ENCODE measurements around the gene IL3RA. TPM values are rescaled to one million over a fixed set of nuclear protein-coding genes. Genes with fewer than 3 reads are reported as not detected.
"Not testable (repeated sequence)": the region's sequence is repeated elsewhere in the genome, so short reads cannot be mapped to it uniquely, and the experiment has no call there.

IL3RA gene
- total RNA-seq, 2 experiments from 2014 or later: not detected

DNA sequence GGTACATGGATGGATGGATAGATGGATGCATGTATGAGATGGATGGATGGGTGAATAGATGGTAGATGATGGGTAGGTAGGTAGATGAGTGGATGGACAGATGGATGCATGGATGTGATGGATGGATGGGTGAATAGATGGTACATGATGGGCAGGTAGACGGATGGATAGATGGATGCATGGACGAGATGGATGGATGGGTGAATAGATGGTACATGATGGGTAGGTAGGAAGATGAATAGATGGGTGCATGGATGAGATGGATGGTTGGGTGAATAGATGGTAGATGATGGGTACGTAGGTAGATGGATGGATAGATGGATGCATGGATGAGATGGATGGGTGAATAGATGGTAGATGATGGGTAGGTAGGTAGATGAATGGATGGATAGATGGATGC lies 67.3 kb downstream of the IL3RA start:
- BruUV-seq (replicated peaks); H3K27ac ChIP-seq (ENCODE audit: low read depth, low read length, poor library complexity, severe bottlenecking): not testable (repeated sequence)

DNA sequence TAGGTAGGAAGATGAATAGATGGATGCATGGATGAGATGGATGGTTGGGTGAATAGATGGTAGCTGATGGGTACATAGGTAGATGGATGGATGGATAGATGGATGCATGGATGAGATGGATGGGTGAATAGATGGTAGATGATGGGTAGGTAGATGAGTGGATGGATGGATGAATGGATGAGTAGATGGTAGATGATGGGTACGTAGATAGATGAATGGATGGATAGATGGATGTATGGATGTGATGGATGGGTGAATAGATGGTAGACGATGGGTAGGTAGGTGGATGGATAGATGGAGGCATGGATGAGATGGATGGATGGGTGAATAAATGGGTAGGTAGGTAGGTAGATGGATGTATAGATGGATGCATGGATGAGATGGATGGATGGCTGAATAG lies 69.2 kb downstream of the IL3RA start:
- POLR2A ChIA-PET; CTCF ChIA-PET (ENCODE audit: unreplicated experiment); H3K9me2 ChIP-seq (ENCODE audit: insufficient read depth, low read length); H3K4me2 ChIP-seq (ENCODE audit: low read length); H3K4me1 ChIP-seq (ENCODE audit: insufficient read depth, low read length, poor library complexity, severe bottlenecking); H3K4me3 ChIP-seq (ENCODE audit: low read depth, low read length, poor library complexity, severe bottlenecking); H4K20me1 ChIP-seq (ENCODE audit: insufficient read depth, low read length); DNase-seq (ENCODE audit: low spot score); intact Hi-C loops (cut with micrococcal nuclease; ENCODE audit: unreplicated experiment); H3K79me2 ChIP-seq (ENCODE audit: insufficient read depth, low read depth, low read length); H3K27ac ChIP-seq (ENCODE audit: low read depth, low read length, poor library complexity, severe bottlenecking); H2AFZ ChIP-seq (ENCODE audit: low read length); H3K9me3 ChIP-seq (ENCODE audit: low read length): not testable (repeated sequence)
- H3K36me3 ChIP-seq (ENCODE audit: insufficient read depth, low read length): peaks cover 73% of the 10 kb centered on the region
- TSS peak; percentile 45 for BruUV-seq (replicated peaks)

More for the DNA sequence above, 67.3 kb downstream of the IL3RA start:
- POLR2A ChIA-PET; H3K9me3 ChIP-seq (ENCODE audit: low read length); H4K20me1 ChIP-seq (ENCODE audit: insufficient read depth, low read length); intact Hi-C loops (cut with micrococcal nuclease; ENCODE audit: unreplicated experiment); H3K4me2 ChIP-seq (ENCODE audit: low read length); H2AFZ ChIP-seq (ENCODE audit: low read length); DNase-seq (ENCODE audit: low spot score); H3K4me3 ChIP-seq (ENCODE audit: low read depth, low read length, poor library complexity, severe bottlenecking); CTCF ChIA-PET (ENCODE audit: unreplicated experiment); H3K4me1 ChIP-seq (ENCODE audit: insufficient read depth, low read length, poor library complexity, severe bottlenecking); H3K9me2 ChIP-seq (ENCODE audit: insufficient read depth, low read length); H3K79me2 ChIP-seq (ENCODE audit: insufficient read depth, low read depth, low read length): not testable (repeated sequence)
- H3K36me3 ChIP-seq (ENCODE audit: insufficient read depth, low read length): peaks cover 88% of the 10 kb centered on the region

DNA sequence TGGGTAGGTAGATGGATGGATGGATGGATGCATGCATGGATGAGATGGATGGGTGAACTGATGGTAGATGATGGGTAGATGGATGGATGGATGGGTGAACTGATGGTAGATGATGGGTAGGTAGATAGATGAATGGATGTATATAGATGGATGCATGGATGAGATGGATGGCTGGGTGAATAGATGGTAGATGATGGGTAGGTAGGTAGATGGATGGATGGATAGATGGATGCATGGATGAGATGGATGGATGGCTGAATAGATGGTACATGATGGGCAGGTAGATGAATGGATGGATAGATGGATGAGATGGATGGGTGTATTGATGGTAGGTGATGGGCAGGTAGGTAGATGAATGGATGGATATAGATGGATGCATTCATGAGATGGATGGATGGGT lies 70.5 kb downstream of the IL3RA start:
- no peak for DNase-seq (ENCODE audit: low spot score)
- no peaks in the 10 kb centered on the region for H3K9me3 ChIP-seq (ENCODE audit: low read length)
- POLR2A ChIA-PET: no interaction called here
- TF ChIP-seq, protein P1, sequence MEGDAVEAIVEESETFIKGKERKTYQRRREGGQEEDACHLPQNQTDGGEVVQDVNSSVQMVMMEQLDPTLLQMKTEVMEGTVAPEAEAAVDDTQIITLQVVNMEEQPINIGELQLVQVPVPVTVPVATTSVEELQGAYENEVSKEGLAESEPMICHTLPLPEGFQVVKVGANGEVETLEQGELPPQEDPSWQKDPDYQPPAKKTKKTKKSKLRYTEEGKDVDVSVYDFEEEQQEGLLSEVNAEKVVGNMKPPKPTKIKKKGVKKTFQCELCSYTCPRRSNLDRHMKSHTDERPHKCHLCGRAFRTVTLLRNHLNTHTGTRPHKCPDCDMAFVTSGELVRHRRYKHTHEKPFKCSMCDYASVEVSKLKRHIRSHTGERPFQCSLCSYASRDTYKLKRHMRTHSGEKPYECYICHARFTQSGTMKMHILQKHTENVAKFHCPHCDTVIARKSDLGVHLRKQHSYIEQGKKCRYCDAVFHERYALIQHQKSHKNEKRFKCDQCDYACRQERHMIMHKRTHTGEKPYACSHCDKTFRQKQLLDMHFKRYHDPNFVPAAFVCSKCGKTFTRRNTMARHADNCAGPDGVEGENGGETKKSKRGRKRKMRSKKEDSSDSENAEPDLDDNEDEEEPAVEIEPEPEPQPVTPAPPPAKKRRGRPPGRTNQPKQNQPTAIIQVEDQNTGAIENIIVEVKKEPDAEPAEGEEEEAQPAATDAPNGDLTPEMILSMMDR (conservative IDR thresholded peaks at IDR 0.05; ENCODE audit: low read length): no peak
- TF ChIP-seq EZH2phosphoT487 (IDR thresholded peaks at IDR 0.05; ENCODE audit: borderline replicate concordance, low read depth, low read length): no peak
- no peak overlapping the region for H3K4me2 ChIP-seq (ENCODE audit: low read length)
- CTCF ChIA-PET (ENCODE audit: unreplicated experiment): no interaction called here
- no peak overlapping the region for H3K27ac ChIP-seq (ENCODE audit: low read depth, low read length, poor library complexity, severe bottlenecking)
- no peaks in the 10 kb centered on the region for H3K79me2 ChIP-seq (ENCODE audit: insufficient read depth, low read depth, low read length)
- no peaks in the 10 kb centered on the region for H3K9me2 ChIP-seq (ENCODE audit: insufficient read depth, low read length)
- no TSS peak for BruUV-seq (replicated peaks)
- no peaks in the 10 kb centered on the region for H4K20me1 ChIP-seq (ENCODE audit: insufficient read depth, low read length)
- intact Hi-C loops (cut with micrococcal nuclease; ENCODE audit: unreplicated experiment): no loop called here
- no peak overlapping the region for H2AFZ ChIP-seq (ENCODE audit: low read length)
- H3K4me3 ChIP-seq (ENCODE audit: low read depth, low read length, poor library complexity, severe bottlenecking): no peak overlapping the region
- peaks cover 72% of the 10 kb centered on the region for H3K36me3 ChIP-seq (ENCODE audit: insufficient read depth, low read length)
- H3K4me1 ChIP-seq (ENCODE audit: insufficient read depth, low read length, poor library complexity, severe bottlenecking): no peaks in the 10 kb centered on the region

DNA sequence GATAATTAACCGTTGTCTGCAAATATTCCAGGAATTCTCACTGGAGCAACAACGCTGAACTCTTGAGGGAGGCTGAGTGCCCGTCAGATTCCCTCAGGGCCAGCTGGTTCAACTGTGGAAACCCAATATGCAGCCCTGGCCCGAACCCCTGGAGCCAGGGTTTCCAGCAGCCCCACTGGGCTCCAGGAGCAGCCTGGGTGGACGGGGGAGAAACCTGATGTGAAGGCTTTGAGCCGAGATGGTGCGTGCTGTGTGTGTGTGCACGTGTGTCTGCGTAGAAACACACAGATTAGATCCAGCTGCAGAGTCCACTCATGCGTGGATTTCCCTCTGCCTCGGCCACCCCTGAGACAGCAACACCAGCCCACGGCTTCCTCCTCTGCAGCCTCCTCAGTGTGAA lies 74.7 kb downstream of the IL3RA start:
- intact Hi-C loops (cut with micrococcal nuclease; ENCODE audit: unreplicated experiment): no loop called here
- DNase-seq (ENCODE audit: low spot score): no peak
- no peak overlapping the region for H3K4me3 ChIP-seq (ENCODE audit: low read depth, low read length, poor library complexity, severe bottlenecking)
- H3K4me2 ChIP-seq (ENCODE audit: low read length): no peak overlapping the region
- ChIA-PET CTCF (ENCODE audit: unreplicated experiment) (no interaction called here), POLR2A (no interaction called here)
- H3K79me2 ChIP-seq (ENCODE audit: insufficient read depth, low read depth, low read length): no peaks in the 10 kb centered on the region
- H3K4me1 ChIP-seq (ENCODE audit: insufficient read depth, low read length, poor library complexity, severe bottlenecking): no peaks in the 10 kb centered on the region
- TF ChIP-seq, protein P1 (conservative IDR thresholded peaks at IDR 0.05; ENCODE audit: low read length): no peak
- TF ChIP-seq EZH2phosphoT487 (IDR thresholded peaks at IDR 0.05; ENCODE audit: borderline replicate concordance, low read depth, low read length): no peak
- no peak overlapping the region for H2AFZ ChIP-seq (ENCODE audit: low read length)
- no peaks in the 10 kb centered on the region for H3K9me3 ChIP-seq (ENCODE audit: low read length)
- H3K9me2 ChIP-seq (ENCODE audit: insufficient read depth, low read length): no peaks in the 10 kb centered on the region
- no peaks in the 10 kb centered on the region for H4K20me1 ChIP-seq (ENCODE audit: insufficient read depth, low read length)
- BruUV-seq (replicated peaks): TSS peak; percentile 85
- no peak overlapping the region for H3K27ac ChIP-seq (ENCODE audit: low read depth, low read length, poor library complexity, severe bottlenecking)
- H3K36me3 ChIP-seq (ENCODE audit: insufficient read depth, low read length): peaks cover 67% of the 10 kb centered on the region

All from OCI-LY7 (cell line).